Measurements from ENCODE around the gene RNPEPL1.

GRCh38 chr2:240618776-240619175, 50.5 kb downstream of the RNPEPL1 start:
- TF ChIP-seq, protein P1, sequence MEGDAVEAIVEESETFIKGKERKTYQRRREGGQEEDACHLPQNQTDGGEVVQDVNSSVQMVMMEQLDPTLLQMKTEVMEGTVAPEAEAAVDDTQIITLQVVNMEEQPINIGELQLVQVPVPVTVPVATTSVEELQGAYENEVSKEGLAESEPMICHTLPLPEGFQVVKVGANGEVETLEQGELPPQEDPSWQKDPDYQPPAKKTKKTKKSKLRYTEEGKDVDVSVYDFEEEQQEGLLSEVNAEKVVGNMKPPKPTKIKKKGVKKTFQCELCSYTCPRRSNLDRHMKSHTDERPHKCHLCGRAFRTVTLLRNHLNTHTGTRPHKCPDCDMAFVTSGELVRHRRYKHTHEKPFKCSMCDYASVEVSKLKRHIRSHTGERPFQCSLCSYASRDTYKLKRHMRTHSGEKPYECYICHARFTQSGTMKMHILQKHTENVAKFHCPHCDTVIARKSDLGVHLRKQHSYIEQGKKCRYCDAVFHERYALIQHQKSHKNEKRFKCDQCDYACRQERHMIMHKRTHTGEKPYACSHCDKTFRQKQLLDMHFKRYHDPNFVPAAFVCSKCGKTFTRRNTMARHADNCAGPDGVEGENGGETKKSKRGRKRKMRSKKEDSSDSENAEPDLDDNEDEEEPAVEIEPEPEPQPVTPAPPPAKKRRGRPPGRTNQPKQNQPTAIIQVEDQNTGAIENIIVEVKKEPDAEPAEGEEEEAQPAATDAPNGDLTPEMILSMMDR (IDR thresholded peaks at IDR 0.05): no peak
- no peak for TF ChIP-seq POLR2A (IDR thresholded peaks at IDR 0.05)

All from breast epithelium (tissue), 3 donors.